BE2C (cell line): Measurements from ENCODE around the gene COLQ.
"Not testable (repeated sequence)": the region's sequence is repeated elsewhere in the genome, so short reads cannot be mapped to it uniquely, and the experiment has no call there.

ENCODE experiments used
- DNase-seq: peaks from one replicate; pipeline ENCODE4 v3.0.0-alpha.2; 2020
- H3K27me3 ChIP-seq: fragments of 250-450 bp; sonication (Bioruptor Pico); 2 replicates; pipeline ENCODE4 v1.5.1; 2020; ENCODE audit warnings: mild to moderate bottlenecking
- H3K36me3 ChIP-seq: fragments of 250-450 bp; sonication (Bioruptor Pico); 2 replicates; pipeline ENCODE4 v1.5.1; 2020; ENCODE audit warnings: mild to moderate bottlenecking
- H3K4me1 ChIP-seq: fragments of 250-450 bp; sonication (Bioruptor Pico); 2 replicates; pipeline ENCODE4 v1.5.1; 2020
- H3K4me3 ChIP-seq: 2 replicates; pipeline ENCODE4 v1.5.1; 2011; ENCODE audit warnings: low read depth, low read length
- H3K9me3 ChIP-seq: fragments of 250-450 bp; sonication (Bioruptor Pico); 2 replicates; pipeline ENCODE4 v1.5.1; 2020
- CTCF ChIP-seq: IDR thresholded peaks from 2 replicates; pipeline ENCODE4 v1.5.1; 2012; ENCODE audit warnings: mild to moderate bottlenecking, low read depth, low read length

COLQ gene

GRCh38 chr3:15460891-15461531 is 60.5 kb downstream of the COLQ start:
- TF ChIP-seq CTCF: no peak
- DNase-seq: peak; percentile 73
- Histone ChIP-seq H3K9me3 (no peaks in the 10 kb centered on the region), H3K4me3 (no peak overlapping the region), H3K4me1 (peaks cover 13% of the 10 kb centered on the region), H3K27me3 (no peaks in the 10 kb centered on the region), H3K36me3 (no peaks in the 10 kb centered on the region)

- DNase-seq: no peak
- no peak for TF ChIP-seq CTCF
- no peaks in the 10 kb centered on the region for H3K9me3 ChIP-seq
Measured at GRCh38 chr3:15458212-15458780, 63.2 kb downstream of the COLQ start.

GRCh38 chr3:15456915-15457314 is 64.6 kb downstream of the COLQ start:
- DNase-seq, H3K4me3 ChIP-seq, H3K9me3 ChIP-seq, H3K27me3 ChIP-seq, H3K36me3 ChIP-seq: not testable (repeated sequence)
- peaks cover 13% of the 10 kb centered on the region for H3K4me1 ChIP-seq

More at GRCh38 chr3:15458212-15458780, 63.2 kb downstream of the COLQ start:
- Histone ChIP-seq H3K36me3 (no peaks in the 10 kb centered on the region), H3K4me3 (no peak overlapping the region), H3K4me1 (peaks cover 13% of the 10 kb centered on the region), H3K27me3 (no peaks in the 10 kb centered on the region)

- Histone ChIP-seq H3K36me3 (no peaks in the 10 kb centered on the region), H3K9me3 (no peaks in the 10 kb centered on the region), H3K27me3 (no peaks in the 10 kb centered on the region), H3K4me3 (no peak overlapping the region), H3K4me1 (peaks cover 8% of the 10 kb centered on the region)
- DNase-seq: no peak
- no peak for TF ChIP-seq CTCF
Measured at GRCh38 chr3:15456321-15456720, 65.2 kb downstream of the COLQ start.

GRCh38 chr3:15455756-15456155 is 65.8 kb downstream of the COLQ start:
- H3K4me3 ChIP-seq: no peak overlapping the region
- DNase-seq: no peak
- H3K9me3 ChIP-seq: no peaks in the 10 kb centered on the region
- H3K4me1 ChIP-seq: peaks cover 5% of the 10 kb centered on the region
- no peak for TF ChIP-seq CTCF
- no peaks in the 10 kb centered on the region for H3K36me3 ChIP-seq
- H3K27me3 ChIP-seq: no peaks in the 10 kb centered on the region

GRCh38 chr3:15454965-15455364 is 66.5 kb downstream of the COLQ start:
- no peak for TF ChIP-seq CTCF
- H3K27me3 ChIP-seq: no peaks in the 10 kb centered on the region
- H3K36me3 ChIP-seq: no peaks in the 10 kb centered on the region
- no peak overlapping the region for H3K4me3 ChIP-seq
- H3K9me3 ChIP-seq: no peaks in the 10 kb centered on the region
- no peaks in the 10 kb centered on the region; the same call in 1 of the 2 replicates for H3K4me1 ChIP-seq
- DNase-seq: no peak
